Ovary (tissue), 9 donors: ENCODE data around the gene IRF3. TPM values are rescaled to one million over a fixed set of nuclear protein-coding genes. Genes with fewer than 3 reads are reported as not detected.

Experiments
- DNase-seq, 5 donors: peaks; one replicate each; pipeline ENCODE4 v3.0.0-alpha.2; 2019 to 2020
- H3K27ac ChIP-seq, 2 donors: fragments of 200-600 bp; one replicate each; pipeline versions ENCODE4 v1.5.1 to v1.8.0; 2019 to 2022
- H3K27me3 ChIP-seq: fragments of 200-600 bp; one replicate; pipeline ENCODE4 v1.8.0; 2022
- H3K36me3 ChIP-seq: fragments of 200-600 bp; sonication (generic); one replicate; pipeline ENCODE4 v1.5.1; 2019
- H3K4me1 ChIP-seq: one replicate; pipeline ENCODE4 v1.8.1; 2013; ENCODE audit warnings: mild to moderate bottlenecking, moderate library complexity; ENCODE audit not compliant: insufficient read depth
- H3K4me3 ChIP-seq: fragments of 200-600 bp; sonication (generic); one replicate; pipeline ENCODE4 v1.5.1; 2017
- H3K9me3 ChIP-seq, 2 donors: fragments of 200-600 bp in 1 of 2; sonication (generic) in 1 of 2; one replicate each; pipeline versions ENCODE4 v1.5.1 to v1.8.1; 2013 to 2019; ENCODE audit warnings: mild to moderate bottlenecking in 1 of 2, moderate library complexity in 1 of 2
- EP300 ChIP-seq: sonication (generic); formaldehyde crosslinking; IDR thresholded peaks from one replicate; pipeline ENCODE4 v1.6.1; 2017; ENCODE audit warnings: antibody characterized with exemption
- POLR2A ChIP-seq: fragments of 450-650 bp; IDR thresholded peaks from one replicate; pipeline ENCODE4 v1.6.1; 2017; ENCODE audit warnings: antibody characterized with exemption, mild to moderate bottlenecking, moderate library complexity
- WGBS, 3 donors: extraction: QIAGEN DNeasy Blood & Tissue Kit in 1 of 3; methylation state at CpG; one replicate each; pipeline versions ENCODE4 v1.1.5 to v1.1.7; 2013 to 2017; 5-methylcytosine and 5-hydroxymethylcytosine counted together
- intact Hi-C, 4 donors: fragments of 100-400 bp; cut with DNase I; formaldehyde crosslinking; loops; one replicate each; pipeline versions ENCODE4 v1.11.0 to v1.15.1; 2022 to 2023
- microRNA-seq, 3 donors: library from miRNA; unstranded; fragments of <30 nt; microRNA quantifications; one replicate each; pipeline versions ENCODE4 to v1.2.0, GENCODE V29; 2019 to 2020
- polyA plus RNA-seq, 2 donors: library from polyadenylated mRNA; stranded (reverse); fragments of 200-250 nt in 1 of 2; fragments of 350-450 nt in 1 of 2; fragmentation: Illumina TruSeq in 1 of 2; extraction: RNeasy Lipid Tissue Mini Kit (QIAGEN cat#74804) in 1 of 2; gene quantifications; one replicate each; pipeline ENCODE4 v1.2.3, GENCODE V29; 2013 to 2014
- small RNA-seq: library from RNA; depleted of rRNA; stranded (forward); fragments of <200 nt; gene quantifications from one replicate; pipeline ENCODE3, GENCODE V24; 2016
- total RNA-seq, 7 donors: library from RNA; depleted of rRNA in 2 of 7; stranded (reverse); fragments of >200 nt in 2 of 7; fragmentation: NEBNext Ultra II Directional in 3 of 7; extraction: Animal tissue kit (Norgen Biotek cat#: 25700) in 3 of 7; gene quantifications; one replicate each; pipeline versions ENCODE4 v1.1.0 to v1.2.4, GENCODE V29; 2016 to 2023
- TF ChIP-seq, protein P1 (sequence below), 3 donors: fragments of 450-650 bp in 2 of 3; fragments of 200-600 bp in 1 of 3; IDR thresholded peaks; one replicate each; pipeline versions ENCODE4 v1.5.1 to v1.8.0; 2016 to 2022; ENCODE audit warnings: antibody characterized with exemption in 3 of 3, mild to moderate bottlenecking in 1 of 3
- donor health status: DM: no; HTN: no; CAD: no; lungs with moderate emphysema.
- donor health status: DM: no; HTN: no; CAD: no.
- donor health status: Bipolar disorder and iron deficiency.
- donor health status: DM: yes; HTN: yes; CAD: no.
- donor health status: DM: no; HTN: no; CAD: no.
- donor health status: DM: yes; HTN: yes; CAD: no.

The IRF3 gene
- total and polyA plus RNA-seq, 9 donors = 24.2 to 89.0 (median 69.5) TPM

DNA sequence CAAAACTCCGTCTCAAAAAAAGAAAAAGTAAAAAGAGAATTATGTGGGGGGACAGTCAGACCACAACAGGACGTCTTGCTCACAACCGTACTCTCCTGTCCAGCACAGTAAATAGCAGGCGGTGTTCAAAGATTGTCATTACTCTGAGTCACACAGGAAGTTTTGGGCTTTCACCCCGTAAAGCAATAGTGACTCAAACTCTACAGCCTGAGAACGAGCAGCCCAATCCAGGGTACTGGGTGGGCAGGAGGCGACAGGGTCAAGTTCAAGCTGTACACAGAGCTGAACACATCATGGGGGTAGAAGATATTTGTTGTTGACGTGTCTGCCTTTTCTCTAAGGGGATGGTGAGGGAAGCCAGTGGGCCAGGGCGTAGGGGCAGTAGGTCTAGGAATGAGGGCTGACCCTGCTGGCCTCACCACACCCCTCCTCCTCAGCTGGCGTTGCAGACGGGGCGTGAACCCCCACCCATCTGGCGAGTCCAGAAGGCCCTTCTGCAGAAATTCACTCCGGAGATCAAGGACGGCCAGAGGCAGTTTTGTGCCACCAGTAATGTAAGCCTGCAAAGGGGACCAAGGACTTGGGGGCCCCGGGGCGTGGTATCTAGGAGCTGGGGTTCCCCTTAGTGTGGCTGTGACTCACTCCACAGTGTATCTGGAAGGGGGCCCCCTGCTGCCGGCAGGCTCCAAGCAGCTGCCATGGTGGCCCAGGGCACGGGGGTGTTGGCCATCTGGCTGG lies 51.4 kb downstream of the IRF3 start:
- Histone ChIP-seq H3K27me3 (no peaks in the 10 kb centered on the region), H3K9me3 (no peaks in the 10 kb centered on the region), H3K36me3 (no peaks in the 10 kb centered on the region), H3K4me1 (no peaks in the 10 kb centered on the region), H3K27ac (no peak overlapping the region), H3K4me3 (no peak overlapping the region)
- DNase-seq = no peak
- intact Hi-C loops = no loop called here
- WGBS, 3 donors = 71 to 78% (median 78%) methylated on average over 19 of the region's 19 CpGs
- TF ChIP-seq, protein P1, sequence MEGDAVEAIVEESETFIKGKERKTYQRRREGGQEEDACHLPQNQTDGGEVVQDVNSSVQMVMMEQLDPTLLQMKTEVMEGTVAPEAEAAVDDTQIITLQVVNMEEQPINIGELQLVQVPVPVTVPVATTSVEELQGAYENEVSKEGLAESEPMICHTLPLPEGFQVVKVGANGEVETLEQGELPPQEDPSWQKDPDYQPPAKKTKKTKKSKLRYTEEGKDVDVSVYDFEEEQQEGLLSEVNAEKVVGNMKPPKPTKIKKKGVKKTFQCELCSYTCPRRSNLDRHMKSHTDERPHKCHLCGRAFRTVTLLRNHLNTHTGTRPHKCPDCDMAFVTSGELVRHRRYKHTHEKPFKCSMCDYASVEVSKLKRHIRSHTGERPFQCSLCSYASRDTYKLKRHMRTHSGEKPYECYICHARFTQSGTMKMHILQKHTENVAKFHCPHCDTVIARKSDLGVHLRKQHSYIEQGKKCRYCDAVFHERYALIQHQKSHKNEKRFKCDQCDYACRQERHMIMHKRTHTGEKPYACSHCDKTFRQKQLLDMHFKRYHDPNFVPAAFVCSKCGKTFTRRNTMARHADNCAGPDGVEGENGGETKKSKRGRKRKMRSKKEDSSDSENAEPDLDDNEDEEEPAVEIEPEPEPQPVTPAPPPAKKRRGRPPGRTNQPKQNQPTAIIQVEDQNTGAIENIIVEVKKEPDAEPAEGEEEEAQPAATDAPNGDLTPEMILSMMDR (IDR thresholded peaks at IDR 0.05) = no peak
- TF ChIP-seq EP300 = no peak
- TF ChIP-seq POLR2A = no peak

DNA sequence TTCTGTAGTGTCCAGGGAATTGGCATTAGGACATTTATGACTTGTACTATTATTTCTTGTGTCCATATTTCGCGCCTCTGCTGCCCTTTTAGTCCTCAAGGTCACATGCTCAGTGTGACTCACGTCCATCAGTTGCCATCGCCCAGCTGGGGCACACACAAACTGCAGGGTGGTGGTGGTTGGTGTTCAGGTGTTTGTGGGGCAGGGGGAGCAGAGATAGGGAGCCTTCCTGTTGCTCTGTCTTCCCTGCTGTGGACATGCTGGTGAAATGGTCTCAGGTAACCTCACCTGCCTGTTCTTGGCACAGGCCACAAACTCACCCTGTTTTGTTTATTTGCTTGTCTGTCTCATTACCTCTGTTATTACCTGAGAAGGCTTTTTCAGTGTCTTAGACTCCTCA lies 52.3 kb downstream of the IRF3 start:
- H3K36me3 ChIP-seq = no peaks in the 10 kb centered on the region
- no peaks in the 10 kb centered on the region for H3K9me3 ChIP-seq
- intact Hi-C loops = no loop called here
- no peak overlapping the region for H3K27ac ChIP-seq
- H3K4me3 ChIP-seq = no peak overlapping the region
- TF ChIP-seq POLR2A = no peak
- TF ChIP-seq, protein P1 (IDR thresholded peaks at IDR 0.05) = no peak
- no peak for TF ChIP-seq EP300
- no peaks in the 10 kb centered on the region for H3K4me1 ChIP-seq
- H3K27me3 ChIP-seq = no peaks in the 10 kb centered on the region
- WGBS, 3 donors = 68 to 82% (median 74%) methylated on average over 4 of the region's 4 CpGs
- no peak for DNase-seq

Small RNA genes lying within 50 kb of the gene (microRNA-seq; reads per million reads assigned to microRNA genes)
- gene MIR5088 = 0 reads per million in 3 donors

Small RNA genes lying within 50 kb of the gene (small RNA-seq; reads per million reads assigned to genes)
- gene MIR5088 = not detected

Other genes with a start within 250 kb of the IRF3 start
- not detected for gene PTH2, start 242.4 kb downstream of the IRF3 start, total RNA-seq
- not detected for gene PTH2, start 242.4 kb downstream of the IRF3 start, polyA plus RNA-seq
- gene GFY, start 240.5 kb downstream of the IRF3 start, total RNA-seq = not detected
- not detected for gene GFY, start 240.5 kb downstream of the IRF3 start, polyA plus RNA-seq
- under 1 TPM in 5 of 7 donors, not detected in 2; 0.15 to 0.57 (median 0.17) TPM for gene SLC17A7, start 224.3 kb downstream of the IRF3 start, total RNA-seq
- gene SLC17A7, start 224.3 kb downstream of the IRF3 start, polyA plus RNA-seq = 1 to 10 TPM in 1 of 2 donors, under 1 TPM in 1; 0.19 to 2.5 TPM
- 10 to 100 TPM; 42.6 to 69.4 (median 58.5) TPM for gene PIH1D1, start 214.0 kb downstream of the IRF3 start, total RNA-seq
- 10 to 100 TPM; 28.6 to 63.5 TPM for gene PIH1D1, start 214.0 kb downstream of the IRF3 start, polyA plus RNA-seq
- gene ALDH16A1, start 212.6 kb downstream of the IRF3 start, total RNA-seq = 10 to 100 TPM; 15.8 to 24.2 (median 20.2) TPM
- 10 to 100 TPM in 1 of 2 donors, under 1 TPM in 1; 0.93 to 22.5 TPM for gene ALDH16A1, start 212.6 kb downstream of the IRF3 start, polyA plus RNA-seq
- gene FLT3LG, start 191.6 kb downstream of the IRF3 start, total RNA-seq = 10 to 100 TPM in 5 of 7 donors, 1 to 10 TPM in 2; 5.1 to 15.2 (median 12.2) TPM
- 10 to 100 TPM in 1 of 2 donors, 1 to 10 TPM in 1; 3.9 to 15.3 TPM for gene FLT3LG, start 191.6 kb downstream of the IRF3 start, polyA plus RNA-seq
- 1,000 to 10,000 TPM; 4,998 to 9,736 (median 6,664) TPM for gene RPL13A, start 178.2 kb downstream of the IRF3 start, total RNA-seq
- gene RPL13A, start 178.2 kb downstream of the IRF3 start, polyA plus RNA-seq = 1,000 to 10,000 TPM; 3,682 to 6,907 TPM
- over 10,000 TPM in 2 of 7 donors, 1,000 to 10,000 TPM in 5; 2,881 to 13,366 (median 4,211) TPM for gene RPS11, start 169.4 kb downstream of the IRF3 start, total RNA-seq
- 1,000 to 10,000 TPM; 8,754 to 9,572 TPM for gene RPS11, start 169.4 kb downstream of the IRF3 start, polyA plus RNA-seq
- gene FCGRT, start 153.2 kb downstream of the IRF3 start, total RNA-seq = 100 to 1,000 TPM; 158 to 247 (median 238) TPM
- gene FCGRT, start 153.2 kb downstream of the IRF3 start, polyA plus RNA-seq = 100 to 1,000 TPM; 180 to 295 TPM
- gene RCN3, start 137.9 kb downstream of the IRF3 start, total RNA-seq = 10 to 100 TPM; 26.4 to 54.8 (median 37.8) TPM
- 10 to 100 TPM; 13.6 to 37.5 TPM for gene RCN3, start 137.9 kb downstream of the IRF3 start, polyA plus RNA-seq
- gene NOSIP, start 85.3 kb downstream of the IRF3 start, total RNA-seq = 10 to 100 TPM; 44.8 to 70.1 (median 58.7) TPM
- 10 to 100 TPM; 31.0 to 65.0 TPM for gene NOSIP, start 85.3 kb downstream of the IRF3 start, polyA plus RNA-seq
- 1 to 10 TPM in 3 of 7 donors, under 1 TPM in 1, not detected in 3; 0.77 to 4.0 (median 1.6) TPM for gene PRRG2, start 84.5 kb downstream of the IRF3 start, total RNA-seq
- gene PRRG2, start 84.5 kb downstream of the IRF3 start, polyA plus RNA-seq = under 1 TPM; 0.65 to 0.75 TPM
- gene PRR12, start 74.7 kb downstream of the IRF3 start, total RNA-seq = 10 to 100 TPM in 5 of 7 donors, 1 to 10 TPM in 2; 8.1 to 44.1 (median 31.8) TPM
- 10 to 100 TPM in 1 of 2 donors, 1 to 10 TPM in 1; 2.8 to 22.8 TPM for gene PRR12, start 74.7 kb downstream of the IRF3 start, polyA plus RNA-seq
- 10 to 100 TPM; 28.7 to 62.8 (median 37.6) TPM for gene RRAS, start 25.7 kb downstream of the IRF3 start, total RNA-seq
- 10 to 100 TPM; 24.2 to 63.4 TPM for gene RRAS, start 25.7 kb downstream of the IRF3 start, polyA plus RNA-seq
- 10 to 100 TPM; 14.9 to 94.6 (median 68.8) TPM for gene SCAF1, start 23.6 kb downstream of the IRF3 start, total RNA-seq
- gene SCAF1, start 23.6 kb downstream of the IRF3 start, polyA plus RNA-seq = 10 to 100 TPM in 1 of 2 donors, 1 to 10 TPM in 1; 3.3 to 29.1 TPM
- 10 to 100 TPM in 6 of 7 donors, 1 to 10 TPM in 1; 8.0 to 21.0 (median 15.6) TPM for gene BCL2L12, start 76 bp upstream of the IRF3 start, total RNA-seq
- gene BCL2L12, start 76 bp upstream of the IRF3 start, polyA plus RNA-seq = 10 to 100 TPM in 1 of 2 donors, 1 to 10 TPM in 1; 6.7 to 17.7 TPM
- gene PRMT1, start 11.4 kb upstream of the IRF3 start, total RNA-seq = 100 to 1,000 TPM; 125 to 174 (median 152) TPM
- 100 to 1,000 TPM in 1 of 2 donors, 10 to 100 TPM in 1; 57.1 to 182 TPM for gene PRMT1, start 11.4 kb upstream of the IRF3 start, polyA plus RNA-seq
- 1 to 10 TPM in 4 of 7 donors, under 1 TPM in 3; 0.48 to 1.9 (median 1.3) TPM for gene ADM5, start 23.7 kb upstream of the IRF3 start, total RNA-seq
- gene ADM5, start 23.7 kb upstream of the IRF3 start, polyA plus RNA-seq = 1 to 10 TPM in 1 of 2 donors, not detected in 1; 1.6 TPM
- 10 to 100 TPM in 4 of 7 donors, 1 to 10 TPM in 3; 4.6 to 25.8 (median 14.5) TPM for gene CPT1C, start 25.3 kb upstream of the IRF3 start, total RNA-seq
- 10 to 100 TPM in 1 of 2 donors, 1 to 10 TPM in 1; 9.4 to 12.9 TPM for gene CPT1C, start 25.3 kb upstream of the IRF3 start, polyA plus RNA-seq
- gene TSKS, start 97.4 kb upstream of the IRF3 start, total RNA-seq = under 1 TPM in 3 of 7 donors, not detected in 4; 0.32 to 0.71 (median 0.46) TPM
- under 1 TPM; 0.15 to 0.30 TPM for gene TSKS, start 97.4 kb upstream of the IRF3 start, polyA plus RNA-seq
- gene AP2A1, start 101.1 kb upstream of the IRF3 start, total RNA-seq = 100 to 1,000 TPM in 3 of 7 donors, 10 to 100 TPM in 4; 56.0 to 126 (median 99.3) TPM
- 10 to 100 TPM; 37.8 to 72.2 TPM for gene AP2A1, start 101.1 kb upstream of the IRF3 start, polyA plus RNA-seq
- 10 to 100 TPM; 23.3 to 48.6 (median 27.5) TPM for gene FUZ, start 147.4 kb upstream of the IRF3 start, total RNA-seq
- gene FUZ, start 147.4 kb upstream of the IRF3 start, polyA plus RNA-seq = 10 to 100 TPM; 13.4 to 36.9 TPM
- 10 to 100 TPM; 30.3 to 89.9 (median 85.3) TPM for gene MED25, start 152.4 kb upstream of the IRF3 start, total RNA-seq
- gene MED25, start 152.4 kb upstream of the IRF3 start, polyA plus RNA-seq = 10 to 100 TPM; 34.3 to 67.4 TPM
- gene PTOV1, start 185.3 kb upstream of the IRF3 start, total RNA-seq = 100 to 1,000 TPM; 108 to 256 (median 206) TPM
- 100 to 1,000 TPM in 1 of 2 donors, 10 to 100 TPM in 1; 22.2 to 186 TPM for gene PTOV1, start 185.3 kb upstream of the IRF3 start, polyA plus RNA-seq
- gene PNKP, start 201.7 kb upstream of the IRF3 start, total RNA-seq = 100 to 1,000 TPM in 1 of 7 donors, 10 to 100 TPM in 6; 47.2 to 111 (median 74.2) TPM
- 10 to 100 TPM in 1 of 2 donors, 1 to 10 TPM in 1; 6.8 to 39.0 TPM for gene PNKP, start 201.7 kb upstream of the IRF3 start, polyA plus RNA-seq
- gene AKT1S1, start 211.5 kb upstream of the IRF3 start, total RNA-seq = 10 to 100 TPM; 10.6 to 45.3 (median 30.0) TPM
- gene AKT1S1, start 211.5 kb upstream of the IRF3 start, polyA plus RNA-seq = 10 to 100 TPM; 24.3 to 34.8 TPM
- gene TBC1D17, start 211.8 kb upstream of the IRF3 start, total RNA-seq = 10 to 100 TPM; 23.1 to 77.5 (median 49.8) TPM
- 10 to 100 TPM; 41.3 to 66.9 TPM for gene TBC1D17, start 211.8 kb upstream of the IRF3 start, polyA plus RNA-seq
- 1 to 10 TPM in 4 of 7 donors, under 1 TPM in 2, not detected in 1; 0.24 to 4.3 (median 1.3) TPM for gene IL4I1, start 231.0 kb upstream of the IRF3 start, total RNA-seq
- under 1 TPM; 0.35 to 0.43 TPM for gene IL4I1, start 231.0 kb upstream of the IRF3 start, polyA plus RNA-seq